ENCODE measurements around the gene TTC17.
A peak's percentile ranks its signal among the peaks of the same experiment; 100 is the strongest.

Gene TTC17

DNA sequence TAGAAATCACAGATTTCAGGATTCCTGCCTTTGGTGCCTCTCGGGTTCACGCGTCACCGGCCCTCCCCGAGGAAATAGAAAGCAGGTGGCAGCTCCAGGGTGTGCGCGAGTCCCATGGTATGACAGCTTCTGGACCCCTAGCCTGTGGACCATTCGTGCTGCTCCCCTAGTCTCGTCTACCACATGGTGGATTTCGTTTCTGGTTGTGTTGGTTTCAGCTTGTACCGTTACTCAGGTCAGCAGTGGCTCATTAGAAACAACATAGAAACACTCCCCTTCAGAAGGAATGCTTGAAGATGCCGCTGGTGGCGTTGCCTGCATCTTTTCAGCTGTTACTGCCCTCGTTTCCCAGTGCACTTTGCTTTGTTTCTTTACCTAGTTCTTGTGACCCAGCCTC lies 700 bp downstream of the TTC17 start:
- CTCF ChIA-PET, result no interaction called here
- POLR2A ChIA-PET, result interaction anchor here (0.6 to 3.9 kb wide), 5 partner anchors 8 to 448 kb away, joined by 4 to 49 read pairs (median 5); partner anchors contain the start of gene API5
- Histone ChIP-seq H3K4me1 (ENCODE audit: control insufficient read depth, insufficient read depth, low read length) (peaks cover 3% of the 10 kb centered on the region), H3K27ac (ENCODE audit: extremely low read depth, low read depth, low read length) (peak overlapping the region; percentile 61; the same call in 1 of the 2 replicates), H3K9me3 (ENCODE audit: control insufficient read depth, insufficient read depth, low read depth, low read length) (no peaks in the 10 kb centered on the region), H3K4me3 (ENCODE audit: low read depth, low read length) (peak overlapping the region; percentile 100), H3K36me3 (ENCODE audit: control insufficient read depth in 2 of 2, insufficient read depth in 1 of 2, low read length in 2 of 2) (no peaks in the 10 kb centered on the region)
- TF ChIP-seq, protein P1, sequence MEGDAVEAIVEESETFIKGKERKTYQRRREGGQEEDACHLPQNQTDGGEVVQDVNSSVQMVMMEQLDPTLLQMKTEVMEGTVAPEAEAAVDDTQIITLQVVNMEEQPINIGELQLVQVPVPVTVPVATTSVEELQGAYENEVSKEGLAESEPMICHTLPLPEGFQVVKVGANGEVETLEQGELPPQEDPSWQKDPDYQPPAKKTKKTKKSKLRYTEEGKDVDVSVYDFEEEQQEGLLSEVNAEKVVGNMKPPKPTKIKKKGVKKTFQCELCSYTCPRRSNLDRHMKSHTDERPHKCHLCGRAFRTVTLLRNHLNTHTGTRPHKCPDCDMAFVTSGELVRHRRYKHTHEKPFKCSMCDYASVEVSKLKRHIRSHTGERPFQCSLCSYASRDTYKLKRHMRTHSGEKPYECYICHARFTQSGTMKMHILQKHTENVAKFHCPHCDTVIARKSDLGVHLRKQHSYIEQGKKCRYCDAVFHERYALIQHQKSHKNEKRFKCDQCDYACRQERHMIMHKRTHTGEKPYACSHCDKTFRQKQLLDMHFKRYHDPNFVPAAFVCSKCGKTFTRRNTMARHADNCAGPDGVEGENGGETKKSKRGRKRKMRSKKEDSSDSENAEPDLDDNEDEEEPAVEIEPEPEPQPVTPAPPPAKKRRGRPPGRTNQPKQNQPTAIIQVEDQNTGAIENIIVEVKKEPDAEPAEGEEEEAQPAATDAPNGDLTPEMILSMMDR (tag by site-specific recombination; IDR thresholded peaks at IDR 0.05), result 0 out of 2 replicates have a peak, but pooled peaks have one; percentile 13
- TF ChIP-seq PRDM10 (tag by site-specific recombination; IDR thresholded peaks at IDR 0.05) (peak; percentile 58), ZNF174 (tag by site-specific recombination; IDR thresholded peaks at IDR 0.05) (no peak)

GRCh38 chr11:43360361-43361032 lies 1.8 kb downstream of the TTC17 start:
- TF ChIP-seq ZNF394 (tag by site-specific recombination; IDR thresholded peaks at IDR 0.05; ENCODE audit: borderline replicate concordance) (no peak), ZNF544 (tag by site-specific recombination; IDR thresholded peaks at IDR 0.05) (no peak), ZNF184 (tag by site-specific recombination; IDR thresholded peaks at IDR 0.05) (no peak), ZNF510 (tag by site-specific recombination; IDR thresholded peaks at IDR 0.05; ENCODE audit: insufficient replicate concordance) (no peak)
- TF ChIP-seq, protein P2, sequence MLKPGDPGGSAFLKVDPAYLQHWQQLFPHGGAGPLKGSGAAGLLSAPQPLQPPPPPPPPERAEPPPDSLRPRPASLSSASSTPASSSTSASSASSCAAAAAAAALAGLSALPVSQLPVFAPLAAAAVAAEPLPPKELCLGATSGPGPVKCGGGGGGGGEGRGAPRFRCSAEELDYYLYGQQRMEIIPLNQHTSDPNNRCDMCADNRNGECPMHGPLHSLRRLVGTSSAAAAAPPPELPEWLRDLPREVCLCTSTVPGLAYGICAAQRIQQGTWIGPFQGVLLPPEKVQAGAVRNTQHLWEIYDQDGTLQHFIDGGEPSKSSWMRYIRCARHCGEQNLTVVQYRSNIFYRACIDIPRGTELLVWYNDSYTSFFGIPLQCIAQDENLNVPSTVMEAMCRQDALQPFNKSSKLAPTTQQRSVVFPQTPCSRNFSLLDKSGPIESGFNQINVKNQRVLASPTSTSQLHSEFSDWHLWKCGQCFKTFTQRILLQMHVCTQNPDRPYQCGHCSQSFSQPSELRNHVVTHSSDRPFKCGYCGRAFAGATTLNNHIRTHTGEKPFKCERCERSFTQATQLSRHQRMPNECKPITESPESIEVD (tag by site-specific recombination; IDR thresholded peaks at IDR 0.05), result peak; percentile 80
- Histone ChIP-seq H3K27ac (ENCODE audit: extremely low read depth, low read depth, low read length) (no peak overlapping the region), H3K9me3 (ENCODE audit: control insufficient read depth, insufficient read depth, low read depth, low read length) (no peaks in the 10 kb centered on the region), H3K4me1 (ENCODE audit: control insufficient read depth, insufficient read depth, low read length) (peaks cover 3% of the 10 kb centered on the region), H3K36me3 (ENCODE audit: control insufficient read depth in 2 of 2, insufficient read depth in 1 of 2, low read length in 2 of 2) (peaks cover 4% of the 10 kb centered on the region in 2 experiments; a peak in 2 of 3 replicates), H3K4me3 (ENCODE audit: low read depth, low read length) (peak overlapping the region; percentile 100)
- POLR2A ChIA-PET, result interaction anchor here (0.7 kb wide), 1 partner anchor 730 kb away, joined by 4 read pairs; no protein-coding TSS in a partner anchor
- CTCF ChIA-PET, result interaction anchor here (0.6 to 1.2 kb wide), 3 partner anchors 26 to 743 kb away, joined by 3 read pairs; no protein-coding TSS in a partner anchor

DNA sequence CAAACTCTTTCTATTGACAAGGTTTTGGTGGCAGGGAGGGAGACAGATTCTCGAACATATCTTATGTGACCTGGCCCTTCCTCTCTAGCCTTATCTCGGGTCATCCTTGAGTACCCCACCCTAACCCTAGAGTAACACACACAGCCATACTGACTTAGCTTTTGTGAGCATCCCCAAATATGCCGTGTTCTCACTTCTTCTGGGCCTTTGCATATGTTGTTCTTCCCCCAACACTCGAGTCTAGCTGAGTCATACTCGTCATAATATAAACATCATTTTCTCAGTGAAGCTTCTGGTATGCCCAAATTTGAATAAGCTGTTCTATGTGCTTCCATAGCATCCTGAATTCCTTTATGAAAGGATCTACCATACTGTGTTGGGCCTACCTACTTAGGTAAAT lies 8.0 kb downstream of the TTC17 start:
- Histone ChIP-seq H3K9me3 (ENCODE audit: control insufficient read depth, insufficient read depth, low read depth, low read length) (no peaks in the 10 kb centered on the region), H3K4me1 (ENCODE audit: control insufficient read depth, insufficient read depth, low read length) (no peaks in the 10 kb centered on the region), H3K4me3 (ENCODE audit: low read depth, low read length) (no peak overlapping the region), H3K27ac (ENCODE audit: extremely low read depth, low read depth, low read length) (no peak overlapping the region), H3K36me3 (ENCODE audit: control insufficient read depth in 2 of 2, insufficient read depth in 1 of 2, low read length in 2 of 2) (peaks cover 4 to 15% of the 10 kb centered on the region in 2 experiments; a peak in 2 of 3 replicates)
- ChIA-PET CTCF (no interaction called here), POLR2A (interaction anchor here (2.4 kb wide), 1 partner anchor 8 kb away, joined by 10 read pairs; the partner anchor contains the start of gene TTC17)
- no peak for TF ChIP-seq ZNF169 (tag by site-specific recombination; IDR thresholded peaks at IDR 0.05)
- no peak for TF ChIP-seq ZNF133 (tag by site-specific recombination; IDR thresholded peaks at IDR 0.05)
- TF ChIP-seq ZNF623 (tag by site-specific recombination; IDR thresholded peaks at IDR 0.05), result peak; percentile 49
